Peyer's patch (tissue), 4 donors: ENCODE results near the gene GALNT1.

Experiments used
- CTCF ChIP-seq, 6 experiments: fragments of 450-650 bp in 4 of 6; fragments of 200-600 bp in 2 of 6; sonication (generic) in 1 of 6; IDR thresholded peaks; one replicate each; pipeline ENCODE4 v1.5.1; 2017 to 2019; ENCODE audit warnings: antibody characterized with exemption in 6 of 6, mild to moderate bottlenecking in 3 of 6, moderate library complexity in 1 of 6
- POLR2A ChIP-seq, 2 donors: fragments of 450-650 bp; IDR thresholded peaks; one replicate each; pipeline ENCODE4 v1.5.1; 2017; ENCODE audit warnings: antibody characterized with exemption in 2 of 2, mild to moderate bottlenecking in 2 of 2, moderate library complexity in 2 of 2

- TF ChIP-seq CTCF (IDR thresholded peaks at IDR 0.05) (no peak), POLR2A (IDR thresholded peaks at IDR 0.05) (no peak)
These were observed 162.4 kb downstream of the GALNT1 start for GRCh38 chr18:35743916-35744315.
